Measurements from ENCODE around the gene BAZ1B. TPM values are rescaled to one million over a fixed set of nuclear protein-coding genes. Genes with fewer than 3 reads are reported as not detected.
"Not testable (repeated sequence)": the region's sequence is repeated elsewhere in the genome, so short reads cannot be mapped to it uniquely, and the experiment has no call there.

Gene BAZ1B
- total and polyA plus RNA-seq, 4 donors, result 8.6 to 31.3 (median 21.5) TPM

- TF ChIP-seq EGR1 (IDR thresholded peaks at IDR 0.05; ENCODE audit: low read depth in 2 of 2) (no peak), MAX (IDR thresholded peaks at IDR 0.05) (no peak), FOXA2 (IDR thresholded peaks at IDR 0.05) (no peak), NR2F2 (IDR thresholded peaks at IDR 0.05) (no peak), CTCF (IDR thresholded peaks at IDR 0.05; ENCODE audit: low read depth, low read length, missing input control) (no peak), RXRA (IDR thresholded peaks at IDR 0.05) (no peak), ZBTB33 (IDR thresholded peaks at IDR 0.05) (no peak), SP1 (IDR thresholded peaks at IDR 0.05) (no peak), HNF4G (IDR thresholded peaks at IDR 0.05) (no peak), REST (IDR thresholded peaks at IDR 0.05) (no peak), RAD21 (IDR thresholded peaks at IDR 0.05) (no peak), FOXA1 (IDR thresholded peaks at IDR 0.05) (no peak), YY1 (IDR thresholded peaks at IDR 0.05) (no peak), HNF4A (conservative IDR thresholded peaks at IDR 0.05) (no peak)
- no peak for DNase-seq (ENCODE audit: low spot score)
- H3K9ac ChIP-seq (ENCODE audit: low read depth in 1 of 2, low read length in 2 of 2), result no peak overlapping the region
- H3K9me3 ChIP-seq (ENCODE audit: control insufficient read depth in 4 of 4, low read length in 3 of 4), result no peaks in the 10 kb centered on the region
- no peaks in the 10 kb centered on the region for H3K4me1 ChIP-seq (ENCODE audit: control insufficient read depth in 4 of 4, insufficient read depth in 4 of 4, low read length in 3 of 4)
- no peaks in the 10 kb centered on the region for H3K27me3 ChIP-seq (ENCODE audit: control insufficient read depth in 4 of 4, insufficient read depth in 4 of 4, low read length in 3 of 4)
- 98% methylated on average over 5 of the region's 5 CpGs for WGBS
- H3K36me3 ChIP-seq (ENCODE audit: control insufficient read depth in 4 of 4, insufficient read depth in 3 of 4, low read depth in 1 of 4, low read length in 3 of 4), result peaks cover 11 to 53% (median 39%) of the 10 kb centered on the region in 4 donors
- no peak overlapping the region for H3K4me3 ChIP-seq (ENCODE audit: low read depth in 1 of 3, low read length in 3 of 3)
- no peak overlapping the region for H3K27ac ChIP-seq (ENCODE audit: low read depth in 1 of 2, low read length in 2 of 2)
Measured at GRCh38 chr7:73470208-73470607, 51.9 kb downstream of the BAZ1B start.

- H3K27me3 ChIP-seq (ENCODE audit: control insufficient read depth in 4 of 4, insufficient read depth in 4 of 4, low read length in 3 of 4); DNase-seq (ENCODE audit: low spot score); H3K9ac ChIP-seq (ENCODE audit: low read depth in 1 of 2, low read length in 2 of 2); H3K27ac ChIP-seq (ENCODE audit: low read depth in 1 of 2, low read length in 2 of 2); H3K9me3 ChIP-seq (ENCODE audit: control insufficient read depth in 4 of 4, low read length in 3 of 4); H3K4me3 ChIP-seq (ENCODE audit: low read depth in 1 of 3, low read length in 3 of 3); H3K4me1 ChIP-seq (ENCODE audit: control insufficient read depth in 4 of 4, insufficient read depth in 4 of 4, low read length in 3 of 4): not testable (repeated sequence)
- H3K36me3 ChIP-seq (ENCODE audit: control insufficient read depth in 4 of 4, insufficient read depth in 3 of 4, low read depth in 1 of 4, low read length in 3 of 4), result peaks cover 18 to 77% (median 62%) of the 10 kb centered on the region in 4 donors
- 88% methylated on average over 6 of the region's 6 CpGs for WGBS
Measured at GRCh38 chr7:73467046-73467445, 55.0 kb downstream of the BAZ1B start.

Measured in liver (tissue), 9 donors.